ENCODE data around the gene SHISA6. TPM values are rescaled to one million over a fixed set of nuclear protein-coding genes. Genes with fewer than 3 reads are reported as not detected.

Gene SHISA6
- total and polyA plus RNA-seq, 4 donors = not detected

DNA sequence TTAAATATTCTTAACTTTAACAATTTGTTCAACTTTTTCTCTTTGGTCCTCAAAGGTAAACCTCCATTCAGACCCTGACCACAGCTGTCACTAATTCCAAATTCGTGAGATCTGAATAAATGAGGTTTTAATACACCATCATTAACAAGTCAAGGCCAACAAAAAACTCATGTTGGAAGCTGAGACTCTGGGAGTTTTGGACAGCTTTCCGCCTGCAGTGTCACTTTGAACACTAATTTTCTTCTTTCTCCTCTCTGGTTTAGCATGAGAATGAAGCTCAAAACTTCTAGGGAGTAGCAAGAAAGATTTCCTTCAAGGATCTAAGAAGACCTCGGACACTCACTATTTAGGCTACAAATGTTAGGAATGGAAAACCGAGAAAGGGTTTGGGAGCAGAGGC lies 324.6 kb downstream of the SHISA6 start (continued):
- TF ChIP-seq, protein P1, sequence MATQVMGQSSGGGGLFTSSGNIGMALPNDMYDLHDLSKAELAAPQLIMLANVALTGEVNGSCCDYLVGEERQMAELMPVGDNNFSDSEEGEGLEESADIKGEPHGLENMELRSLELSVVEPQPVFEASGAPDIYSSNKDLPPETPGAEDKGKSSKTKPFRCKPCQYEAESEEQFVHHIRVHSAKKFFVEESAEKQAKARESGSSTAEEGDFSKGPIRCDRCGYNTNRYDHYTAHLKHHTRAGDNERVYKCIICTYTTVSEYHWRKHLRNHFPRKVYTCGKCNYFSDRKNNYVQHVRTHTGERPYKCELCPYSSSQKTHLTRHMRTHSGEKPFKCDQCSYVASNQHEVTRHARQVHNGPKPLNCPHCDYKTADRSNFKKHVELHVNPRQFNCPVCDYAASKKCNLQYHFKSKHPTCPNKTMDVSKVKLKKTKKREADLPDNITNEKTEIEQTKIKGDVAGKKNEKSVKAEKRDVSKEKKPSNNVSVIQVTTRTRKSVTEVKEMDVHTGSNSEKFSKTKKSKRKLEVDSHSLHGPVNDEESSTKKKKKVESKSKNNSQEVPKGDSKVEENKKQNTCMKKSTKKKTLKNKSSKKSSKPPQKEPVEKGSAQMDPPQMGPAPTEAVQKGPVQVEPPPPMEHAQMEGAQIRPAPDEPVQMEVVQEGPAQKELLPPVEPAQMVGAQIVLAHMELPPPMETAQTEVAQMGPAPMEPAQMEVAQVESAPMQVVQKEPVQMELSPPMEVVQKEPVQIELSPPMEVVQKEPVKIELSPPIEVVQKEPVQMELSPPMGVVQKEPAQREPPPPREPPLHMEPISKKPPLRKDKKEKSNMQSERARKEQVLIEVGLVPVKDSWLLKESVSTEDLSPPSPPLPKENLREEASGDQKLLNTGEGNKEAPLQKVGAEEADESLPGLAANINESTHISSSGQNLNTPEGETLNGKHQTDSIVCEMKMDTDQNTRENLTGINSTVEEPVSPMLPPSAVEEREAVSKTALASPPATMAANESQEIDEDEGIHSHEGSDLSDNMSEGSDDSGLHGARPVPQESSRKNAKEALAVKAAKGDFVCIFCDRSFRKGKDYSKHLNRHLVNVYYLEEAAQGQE (IDR thresholded peaks at IDR 0.05) = no peak
- no peak for TF ChIP-seq EGR1 (IDR thresholded peaks at IDR 0.05; ENCODE audit: low read depth in 2 of 2)
- TF ChIP-seq, protein P2, sequence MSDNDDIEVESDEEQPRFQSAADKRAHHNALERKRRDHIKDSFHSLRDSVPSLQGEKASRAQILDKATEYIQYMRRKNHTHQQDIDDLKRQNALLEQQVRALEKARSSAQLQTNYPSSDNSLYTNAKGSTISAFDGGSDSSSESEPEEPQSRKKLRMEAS (IDR thresholded peaks at IDR 0.05) = no peak

DNA sequence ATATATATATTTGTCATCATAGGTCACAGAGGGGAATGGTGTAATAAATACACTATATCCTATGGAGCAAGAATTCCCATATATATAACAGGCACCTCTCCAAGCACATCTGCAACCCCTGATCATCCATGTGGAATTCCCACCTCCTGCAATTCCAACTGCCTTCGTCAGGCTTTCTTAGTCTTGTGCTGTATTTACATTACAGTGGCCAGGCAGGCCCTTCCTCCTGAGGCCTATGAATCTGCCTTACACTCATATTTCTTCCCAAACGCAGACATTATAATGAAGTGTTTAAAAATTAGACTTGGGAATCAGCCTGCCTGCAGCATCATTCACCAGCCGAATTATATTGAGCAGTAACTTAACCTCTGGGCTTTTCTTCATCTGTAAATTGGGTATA lies 338.0 kb downstream of the SHISA6 start:
- WGBS = 84% methylated on average over 3 of the region's 3 CpGs
- Histone ChIP-seq H3K27me3 (ENCODE audit: control insufficient read depth in 4 of 4, insufficient read depth in 4 of 4, low read length in 3 of 4) (no peaks in the 10 kb centered on the region), H3K4me3 (ENCODE audit: low read depth in 1 of 3, low read length in 3 of 3) (no peak overlapping the region), H3K36me3 (ENCODE audit: control insufficient read depth in 4 of 4, insufficient read depth in 3 of 4, low read depth in 1 of 4, low read length in 3 of 4) (no peaks in the 10 kb centered on the region), H3K9ac (ENCODE audit: low read depth in 1 of 2, low read length in 2 of 2) (no peak overlapping the region), H3K27ac (ENCODE audit: low read depth in 1 of 2, low read length in 2 of 2) (no peak overlapping the region), H3K9me3 (ENCODE audit: control insufficient read depth in 4 of 4, low read length in 3 of 4) (peaks cover 0 to 4% (median 0%) of the 10 kb centered on the region in 4 donors), H3K4me1 (ENCODE audit: control insufficient read depth in 4 of 4, insufficient read depth in 4 of 4, low read length in 3 of 4) (no peaks in the 10 kb centered on the region)
- TF ChIP-seq, protein P2 (IDR thresholded peaks at IDR 0.05) = no peak
- TF ChIP-seq JUND (IDR thresholded peaks at IDR 0.05) = no peak
- TF ChIP-seq, protein P3, sequence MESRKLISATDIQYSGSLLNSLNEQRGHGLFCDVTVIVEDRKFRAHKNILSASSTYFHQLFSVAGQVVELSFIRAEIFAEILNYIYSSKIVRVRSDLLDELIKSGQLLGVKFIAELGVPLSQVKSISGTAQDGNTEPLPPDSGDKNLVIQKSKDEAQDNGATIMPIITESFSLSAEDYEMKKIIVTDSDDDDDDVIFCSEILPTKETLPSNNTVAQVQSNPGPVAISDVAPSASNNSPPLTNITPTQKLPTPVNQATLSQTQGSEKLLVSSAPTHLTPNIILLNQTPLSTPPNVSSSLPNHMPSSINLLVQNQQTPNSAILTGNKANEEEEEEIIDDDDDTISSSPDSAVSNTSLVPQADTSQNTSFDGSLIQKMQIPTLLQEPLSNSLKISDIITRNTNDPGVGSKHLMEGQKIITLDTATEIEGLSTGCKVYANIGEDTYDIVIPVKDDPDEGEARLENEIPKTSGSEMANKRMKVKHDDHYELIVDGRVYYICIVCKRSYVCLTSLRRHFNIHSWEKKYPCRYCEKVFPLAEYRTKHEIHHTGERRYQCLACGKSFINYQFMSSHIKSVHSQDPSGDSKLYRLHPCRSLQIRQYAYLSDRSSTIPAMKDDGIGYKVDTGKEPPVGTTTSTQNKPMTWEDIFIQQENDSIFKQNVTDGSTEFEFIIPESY (IDR thresholded peaks at IDR 0.05) = no peak
- TF ChIP-seq RXRA (IDR thresholded peaks at IDR 0.05) = no peak
- TF ChIP-seq HNF4G (IDR thresholded peaks at IDR 0.05) = no peak
- TF ChIP-seq GABPA (IDR thresholded peaks at IDR 0.05 in 1 of 2, conservative IDR thresholded peaks at IDR 0.05 in 1 of 2) = no peak
- TF ChIP-seq FOXA2 (IDR thresholded peaks at IDR 0.05) = no peak
- no peak for TF ChIP-seq YY1 (IDR thresholded peaks at IDR 0.05)
- no peak for TF ChIP-seq FOXA1 (IDR thresholded peaks at IDR 0.05)
- TF ChIP-seq, protein P4, sequence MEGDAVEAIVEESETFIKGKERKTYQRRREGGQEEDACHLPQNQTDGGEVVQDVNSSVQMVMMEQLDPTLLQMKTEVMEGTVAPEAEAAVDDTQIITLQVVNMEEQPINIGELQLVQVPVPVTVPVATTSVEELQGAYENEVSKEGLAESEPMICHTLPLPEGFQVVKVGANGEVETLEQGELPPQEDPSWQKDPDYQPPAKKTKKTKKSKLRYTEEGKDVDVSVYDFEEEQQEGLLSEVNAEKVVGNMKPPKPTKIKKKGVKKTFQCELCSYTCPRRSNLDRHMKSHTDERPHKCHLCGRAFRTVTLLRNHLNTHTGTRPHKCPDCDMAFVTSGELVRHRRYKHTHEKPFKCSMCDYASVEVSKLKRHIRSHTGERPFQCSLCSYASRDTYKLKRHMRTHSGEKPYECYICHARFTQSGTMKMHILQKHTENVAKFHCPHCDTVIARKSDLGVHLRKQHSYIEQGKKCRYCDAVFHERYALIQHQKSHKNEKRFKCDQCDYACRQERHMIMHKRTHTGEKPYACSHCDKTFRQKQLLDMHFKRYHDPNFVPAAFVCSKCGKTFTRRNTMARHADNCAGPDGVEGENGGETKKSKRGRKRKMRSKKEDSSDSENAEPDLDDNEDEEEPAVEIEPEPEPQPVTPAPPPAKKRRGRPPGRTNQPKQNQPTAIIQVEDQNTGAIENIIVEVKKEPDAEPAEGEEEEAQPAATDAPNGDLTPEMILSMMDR (IDR thresholded peaks at IDR 0.05; ENCODE audit: low read depth, low read length, missing input control) = no peak
- no peak for TF ChIP-seq HNF4A (conservative IDR thresholded peaks at IDR 0.05)
- no peak for TF ChIP-seq EGR1 (IDR thresholded peaks at IDR 0.05; ENCODE audit: low read depth in 2 of 2)
- TF ChIP-seq, protein P5, sequence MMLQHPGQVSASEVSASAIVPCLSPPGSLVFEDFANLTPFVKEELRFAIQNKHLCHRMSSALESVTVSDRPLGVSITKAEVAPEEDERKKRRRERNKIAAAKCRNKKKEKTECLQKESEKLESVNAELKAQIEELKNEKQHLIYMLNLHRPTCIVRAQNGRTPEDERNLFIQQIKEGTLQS (IDR thresholded peaks at IDR 0.05) = no peak
- TF ChIP-seq, protein P1 (IDR thresholded peaks at IDR 0.05) = no peak
- TF ChIP-seq TAF1 (conservative IDR thresholded peaks at IDR 0.05) = no peak
- TF ChIP-seq NR2F2 (IDR thresholded peaks at IDR 0.05) = no peak
- no peak for TF ChIP-seq RAD21 (IDR thresholded peaks at IDR 0.05)
- no peak for TF ChIP-seq SP1 (IDR thresholded peaks at IDR 0.05)
- no peak for DNase-seq (ENCODE audit: low spot score)

All from liver (tissue), 9 donors.